ENCODE data around the gene SUCO. TPM values are rescaled to one million over a fixed set of nuclear protein-coding genes. Genes with fewer than 3 reads are reported as not detected.

Gene SUCO
- total and polyA plus RNA-seq, 2 of the 8 experiments (the other 6 are each of a cell fraction or from before 2014, with no cell fraction given): 8.3 to 35.8 TPM

DNA sequence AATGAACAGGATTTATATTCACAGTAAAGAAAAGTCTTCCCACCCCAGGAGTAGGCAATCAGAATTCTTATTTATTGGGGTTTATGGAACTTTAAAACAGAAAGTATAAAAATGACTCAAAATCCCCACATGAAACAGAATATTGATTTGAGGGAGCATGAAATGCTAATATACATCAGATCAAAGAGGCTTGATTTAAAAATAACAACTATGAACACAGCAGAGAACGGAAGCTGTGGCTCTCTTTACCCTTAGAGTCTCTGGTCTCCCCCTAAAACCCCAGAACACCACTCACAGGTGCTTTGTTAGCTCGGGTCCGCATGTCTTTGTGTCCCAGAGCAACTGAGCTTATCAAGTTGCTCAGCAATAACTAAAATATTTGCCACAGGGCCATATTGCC, 94.8 kb downstream of the SUCO start (continued):
- TF ChIP-seq NANOG (IDR thresholded peaks at IDR 0.05; ENCODE audit: insufficient read depth, low read depth, low read length, poor library complexity, severe bottlenecking) (no peak), CHD1 (IDR thresholded peaks at IDR 0.05; ENCODE audit: low read depth, low read length) (no peak), HDAC2 (IDR thresholded peaks at IDR 0.05; ENCODE audit: borderline replicate concordance in 1 of 2, low read depth in 2 of 2, low read length in 2 of 2) (no peak)
